ENCODE results near the gene LRRC71.
A peak's percentile ranks its signal among the peaks of the same experiment; 100 is the strongest.
"Not testable (repeated sequence)": the region's sequence is repeated elsewhere in the genome, so short reads cannot be mapped to it uniquely, and the experiment has no call there.

LRRC71 gene

DNA sequence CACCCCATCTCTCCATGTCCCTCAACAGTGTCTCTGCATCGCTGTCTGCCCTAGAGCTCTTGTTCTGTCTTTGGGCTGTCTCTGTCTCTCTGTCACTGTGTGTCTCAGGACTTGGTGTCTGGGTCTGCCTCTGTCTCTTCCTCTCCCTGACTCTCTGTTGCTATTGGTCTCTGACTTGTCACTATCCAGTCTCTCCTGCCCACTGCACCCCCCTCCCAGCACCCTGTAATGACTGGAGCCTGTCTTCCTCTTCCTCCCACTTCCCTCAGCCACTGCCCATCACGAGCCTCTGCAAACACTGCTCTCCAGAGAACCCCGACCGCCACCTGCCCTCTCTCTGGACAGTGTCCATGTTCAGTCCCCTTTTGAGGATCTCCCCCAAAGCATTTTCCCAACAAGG lies 14.8 kb upstream of the LRRC71 start:
- DNase-seq (ENCODE audit: low spot score), result no peak

DNA sequence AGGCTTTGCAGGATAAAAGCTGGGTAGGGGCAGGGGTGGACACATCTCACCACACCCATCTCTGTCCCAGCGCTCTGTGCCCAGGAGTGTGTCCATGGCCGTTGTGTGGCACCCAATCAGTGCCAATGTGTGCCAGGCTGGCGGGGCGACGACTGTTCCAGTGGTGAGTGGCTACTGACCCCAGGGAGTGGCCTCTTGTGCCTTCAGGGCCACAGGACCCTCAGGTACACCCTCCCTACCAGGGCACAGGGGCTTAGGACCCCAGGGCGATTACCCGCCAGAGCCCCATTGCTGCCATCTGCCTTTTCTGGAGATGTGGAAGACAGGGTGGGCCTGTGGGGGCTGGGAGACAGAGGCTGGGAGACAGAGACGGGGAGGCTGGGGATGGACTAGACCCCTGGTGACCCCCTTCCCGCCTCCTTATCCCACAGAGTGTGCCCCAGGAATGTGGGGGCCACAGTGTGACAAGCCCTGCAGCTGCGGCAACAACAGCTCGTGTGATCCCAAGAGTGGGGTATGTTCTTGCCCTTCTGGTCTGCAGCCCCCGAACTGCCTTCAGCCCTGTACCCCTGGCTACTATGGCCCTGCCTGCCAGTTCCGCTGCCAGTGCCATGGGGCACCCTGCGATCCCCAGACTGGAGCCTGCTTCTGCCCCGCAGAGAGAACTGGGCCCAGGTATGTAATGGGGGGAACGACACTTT lies 14.1 kb upstream of the LRRC71 start:
- no peak for DNase-seq (ENCODE audit: low spot score)

DNA sequence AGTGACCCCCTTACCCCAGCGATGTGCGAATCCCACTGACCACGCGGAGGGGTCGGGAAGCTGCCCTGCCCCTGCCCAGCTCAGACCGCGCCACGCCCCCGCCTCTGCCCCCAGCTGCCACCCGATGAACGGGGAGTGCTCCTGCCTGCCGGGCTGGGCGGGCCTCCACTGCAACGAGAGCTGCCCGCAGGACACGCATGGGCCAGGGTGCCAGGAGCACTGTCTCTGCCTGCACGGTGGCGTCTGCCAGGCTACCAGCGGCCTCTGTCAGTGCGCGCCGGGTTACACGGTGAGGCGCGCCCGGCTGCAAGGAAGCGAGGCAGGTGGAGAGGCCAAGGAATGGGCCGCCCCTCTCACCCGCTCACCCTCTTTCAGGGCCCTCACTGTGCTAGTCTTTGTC lies 11.9 kb upstream of the LRRC71 start:
- DNase-seq (ENCODE audit: low spot score), result no peak

DNA sequence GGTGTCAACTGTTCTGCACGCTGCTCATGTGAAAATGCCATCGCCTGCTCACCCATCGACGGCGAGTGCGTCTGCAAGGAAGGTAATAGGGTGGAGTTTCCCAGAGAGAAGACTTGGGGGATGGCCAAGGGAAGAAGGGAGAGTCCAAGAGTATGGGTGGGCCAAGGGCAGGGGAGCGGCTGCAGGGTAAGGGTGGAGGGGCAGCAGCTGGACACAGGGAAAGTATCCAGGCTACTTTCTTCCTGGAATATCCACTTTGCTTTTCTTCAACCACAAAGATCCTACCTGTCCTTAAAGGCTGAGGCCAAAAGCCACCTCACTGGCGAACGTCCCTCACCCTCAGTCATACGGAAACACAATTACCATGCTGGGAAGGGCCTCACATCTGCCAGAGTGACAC lies 11.5 kb upstream of the LRRC71 start:
- DNase-seq (ENCODE audit: low spot score), result no peak

DNA sequence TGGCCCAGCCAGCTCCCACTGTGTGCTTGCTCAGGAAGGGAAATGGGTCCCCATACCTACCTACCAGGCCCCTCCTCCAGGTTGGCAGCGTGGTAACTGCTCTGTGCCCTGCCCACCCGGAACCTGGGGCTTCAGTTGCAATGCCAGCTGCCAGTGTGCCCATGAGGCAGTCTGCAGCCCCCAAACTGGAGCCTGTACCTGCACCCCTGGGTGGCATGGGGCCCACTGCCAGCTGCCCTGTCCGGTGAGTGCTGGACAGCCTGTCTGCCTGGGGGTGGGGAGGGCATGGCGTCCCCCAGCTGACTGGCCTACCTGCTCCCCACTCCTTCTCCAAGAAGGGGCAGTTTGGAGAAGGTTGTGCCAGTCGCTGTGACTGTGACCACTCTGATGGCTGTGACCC lies 10.8 kb upstream of the LRRC71 start:
- no peak for DNase-seq (ENCODE audit: low spot score)

DNA sequence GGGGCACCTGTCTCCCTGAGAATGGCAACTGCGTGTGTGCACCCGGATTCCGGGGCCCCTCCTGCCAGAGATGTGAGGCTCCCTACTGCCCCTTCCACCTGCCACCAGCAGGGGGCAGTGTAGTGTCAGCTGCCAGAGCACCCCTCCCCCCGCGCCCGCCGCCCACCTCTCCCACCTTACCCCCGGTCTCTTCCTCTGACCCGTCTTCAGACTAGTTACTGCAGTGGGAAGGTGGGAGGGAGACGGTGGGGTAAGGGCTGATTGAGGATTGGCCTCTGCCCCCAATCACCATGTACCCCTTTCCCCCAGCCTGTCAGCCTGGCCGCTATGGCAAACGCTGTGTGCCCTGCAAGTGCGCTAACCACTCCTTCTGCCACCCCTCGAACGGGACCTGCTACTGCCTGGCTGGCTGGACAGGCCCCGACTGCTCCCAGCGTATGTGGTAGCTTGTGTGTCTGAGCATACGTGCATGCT lies 10.1 kb upstream of the LRRC71 start:
- DNase-seq (ENCODE audit: low spot score), result peak; percentile 85

DNA sequence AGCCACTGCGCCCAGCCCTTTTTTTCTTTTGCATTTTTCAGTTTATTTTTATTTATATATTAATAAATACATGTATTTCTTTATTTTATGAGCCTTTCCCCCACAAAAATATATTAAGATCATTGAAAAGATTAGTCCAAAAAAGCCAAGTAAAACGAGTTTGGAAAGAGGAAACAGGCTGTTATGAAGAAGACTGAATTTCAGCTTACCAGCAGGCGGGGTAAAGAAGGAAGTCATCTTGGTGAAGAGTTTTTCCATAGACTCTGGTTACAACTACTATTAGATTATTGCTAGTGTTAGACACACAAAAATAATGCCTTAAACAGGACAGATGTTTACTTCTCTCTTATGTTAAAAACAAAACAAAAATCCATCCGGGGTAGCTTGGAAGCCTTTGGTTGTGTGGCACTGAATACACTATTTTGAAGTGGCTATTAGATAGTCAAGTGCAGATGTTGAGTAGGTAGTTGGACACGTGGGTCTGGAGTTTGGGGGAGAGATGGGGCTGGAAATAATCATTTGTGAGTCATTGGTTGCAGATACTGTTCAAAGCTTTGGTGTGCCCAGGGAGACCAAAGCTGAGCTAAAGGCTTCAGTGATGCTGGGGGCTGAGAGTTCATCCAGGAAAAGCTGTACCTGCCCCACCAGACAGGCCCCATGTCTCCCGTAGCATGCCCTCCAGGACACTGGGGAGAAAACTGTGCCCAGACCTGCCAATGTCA lies 8.7 kb upstream of the LRRC71 start:
- no peak for DNase-seq (ENCODE audit: low spot score)

DNA sequence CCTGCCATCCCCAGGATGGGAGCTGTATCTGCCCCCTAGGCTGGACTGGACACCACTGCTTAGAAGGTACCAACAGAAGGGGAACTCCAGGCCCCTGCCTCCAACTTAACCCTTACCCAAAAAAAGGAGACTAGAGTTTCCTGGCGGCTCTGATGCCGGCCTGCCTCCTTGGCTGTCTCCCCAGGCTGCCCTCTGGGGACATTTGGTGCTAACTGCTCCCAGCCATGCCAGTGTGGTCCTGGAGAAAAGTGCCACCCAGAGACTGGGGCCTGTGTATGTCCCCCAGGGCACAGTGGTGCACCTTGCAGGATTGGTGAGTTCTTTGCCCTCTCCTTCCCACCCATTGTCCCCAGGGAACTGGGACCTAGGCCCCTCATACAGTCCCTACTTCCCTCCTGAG lies 8.1 kb upstream of the LRRC71 start:
- DNase-seq (ENCODE audit: low spot score), result no peak

DNA sequence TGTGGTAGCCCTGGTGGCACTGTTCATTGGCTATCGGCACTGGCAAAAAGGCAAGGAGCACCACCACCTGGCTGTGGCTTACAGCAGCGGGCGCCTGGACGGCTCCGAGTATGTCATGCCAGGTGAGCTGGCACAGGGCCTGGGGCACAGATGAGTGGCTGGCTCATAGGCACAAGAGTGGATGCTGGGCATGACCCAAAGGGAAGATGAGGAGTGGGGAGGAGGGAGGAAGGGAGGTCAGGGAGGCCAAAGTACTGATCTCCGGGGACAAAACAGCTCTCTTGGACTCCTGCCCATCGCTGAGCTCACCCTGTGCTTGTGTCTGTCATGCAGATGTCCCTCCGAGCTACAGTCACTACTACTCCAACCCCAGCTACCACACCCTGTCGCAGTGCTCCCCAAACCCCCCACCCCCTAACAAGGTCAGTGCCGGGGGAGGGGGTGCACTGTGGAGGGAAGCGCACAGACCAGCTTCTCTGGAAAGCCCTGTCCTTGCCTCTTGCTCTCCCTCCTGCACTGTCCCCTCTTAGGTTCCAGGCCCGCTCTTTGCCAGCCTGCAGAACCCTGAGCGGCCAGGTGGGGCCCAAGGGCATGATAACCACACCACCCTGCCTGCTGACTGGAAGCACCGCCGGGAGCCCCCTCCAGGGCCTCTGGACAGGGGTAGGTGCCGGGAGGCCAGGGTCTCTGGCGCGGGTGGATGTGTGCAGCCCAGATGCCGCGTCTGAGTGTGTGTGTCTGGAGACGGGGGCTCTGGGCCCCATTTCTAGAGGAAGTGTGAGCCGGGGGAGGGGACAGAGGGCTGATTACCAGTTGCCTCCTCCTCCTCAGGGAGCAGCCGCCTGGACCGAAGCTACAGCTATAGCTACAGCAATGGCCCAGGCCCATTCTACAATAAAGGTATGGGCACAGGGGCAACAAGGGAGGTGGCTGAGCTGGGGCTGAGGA lies 7.3 kb upstream of the LRRC71 start:
- DNase-seq (ENCODE audit: low spot score), result no peak

DNA sequence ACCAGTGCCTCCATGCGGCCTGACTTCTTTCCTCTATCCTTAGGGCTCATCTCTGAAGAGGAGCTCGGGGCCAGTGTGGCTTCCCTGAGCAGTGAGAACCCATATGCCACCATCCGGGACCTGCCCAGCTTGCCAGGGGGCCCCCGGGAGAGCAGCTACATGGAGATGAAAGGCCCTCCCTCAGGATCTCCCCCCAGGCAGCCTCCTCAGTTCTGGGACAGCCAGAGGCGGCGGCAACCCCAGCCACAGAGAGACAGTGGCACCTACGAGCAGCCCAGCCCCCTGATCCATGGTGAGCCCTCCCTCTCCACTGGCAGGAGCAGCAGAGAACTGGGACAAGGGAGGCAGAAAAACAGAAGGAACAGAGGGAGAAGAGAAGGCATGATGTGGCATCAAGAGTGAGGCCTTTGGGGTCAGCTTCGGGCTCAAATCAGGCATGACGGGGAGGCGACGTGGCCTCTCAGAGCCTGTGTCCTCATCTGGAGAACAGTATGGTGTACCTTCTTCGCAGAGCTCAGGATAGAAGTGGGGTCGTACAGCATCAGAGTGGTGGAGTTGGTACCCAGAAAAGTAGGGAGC lies 6.5 kb upstream of the LRRC71 start:
- no peak for DNase-seq (ENCODE audit: low spot score)

DNA sequence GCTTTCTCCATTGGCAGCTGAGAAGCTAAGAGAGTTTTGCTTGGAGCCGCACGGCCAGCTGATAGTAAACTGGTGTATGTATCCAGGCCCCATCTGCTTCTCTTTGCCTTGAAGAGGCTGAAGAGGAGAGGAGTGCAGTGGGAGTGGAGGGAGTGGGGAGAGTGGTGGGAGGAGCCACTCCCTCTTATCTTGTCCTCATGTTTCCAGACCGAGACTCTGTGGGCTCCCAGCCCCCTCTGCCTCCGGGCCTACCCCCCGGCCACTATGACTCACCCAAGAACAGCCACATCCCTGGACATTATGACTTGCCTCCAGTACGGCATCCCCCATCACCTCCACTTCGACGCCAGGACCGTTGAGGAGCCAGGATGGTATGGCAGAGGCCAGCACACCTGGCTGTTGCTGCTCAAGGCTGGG lies 6.0 kb upstream of the LRRC71 start:
- DNase-seq (ENCODE audit: low spot score), result no peak

DNA sequence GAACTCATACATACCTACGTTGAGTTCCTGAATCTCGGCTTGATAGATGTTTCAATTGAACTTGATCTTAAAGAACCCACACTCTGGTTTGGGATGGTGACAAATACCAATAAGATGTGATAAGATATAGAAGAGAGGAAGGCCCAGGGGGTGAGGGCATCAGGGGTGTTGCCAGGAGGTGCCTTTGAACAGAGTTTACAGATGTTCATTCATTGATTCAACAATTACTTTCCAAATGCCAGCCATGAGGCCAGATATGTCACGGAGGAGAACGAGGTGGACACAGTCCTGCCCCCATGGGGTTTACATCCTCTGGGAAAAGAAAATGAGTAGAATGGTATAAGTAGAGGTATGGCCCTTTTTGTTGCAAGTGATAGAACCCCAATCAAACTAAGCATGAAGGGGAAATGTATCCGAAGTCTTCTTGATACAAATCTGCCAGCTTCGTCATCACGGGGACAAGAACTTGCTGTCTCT lies 659 bp downstream of the LRRC71 start:
- DNase-seq (ENCODE audit: low spot score), result no peak

DNA sequence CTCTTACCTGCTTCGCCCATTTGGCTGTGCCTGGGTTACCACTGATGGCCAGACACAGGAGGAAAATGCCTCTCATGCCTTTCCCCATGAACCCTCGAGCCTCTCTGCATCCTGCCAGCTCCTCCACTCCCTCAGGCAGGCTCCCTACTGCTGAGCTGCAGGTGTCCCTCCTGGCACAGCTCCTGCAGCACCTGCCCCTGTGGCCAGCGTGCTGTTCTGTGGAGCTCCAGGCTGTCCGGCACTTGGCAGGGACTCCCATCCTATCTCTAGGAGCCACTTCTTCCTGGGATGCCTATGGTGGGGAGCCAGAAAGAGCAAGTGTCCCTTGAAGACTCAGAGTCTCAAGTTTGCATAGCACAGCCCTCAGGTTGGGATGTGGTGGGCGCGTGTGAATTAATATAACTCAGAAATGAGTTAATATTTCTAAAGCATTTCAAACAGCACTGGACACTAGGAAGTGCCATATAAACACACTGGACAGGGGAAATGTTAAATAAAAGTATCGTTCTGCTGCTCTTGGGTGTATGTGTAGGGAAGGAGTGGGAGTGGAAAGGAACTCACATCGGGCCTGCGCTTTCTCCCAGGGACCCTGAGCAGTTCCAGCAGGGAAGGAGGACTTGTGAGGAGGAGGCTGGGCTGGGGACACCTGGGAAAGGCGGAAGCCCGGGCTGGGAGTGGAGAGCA lies 2.7 kb downstream of the LRRC71 start:
- no peak for DNase-seq (ENCODE audit: low spot score)

DNA sequence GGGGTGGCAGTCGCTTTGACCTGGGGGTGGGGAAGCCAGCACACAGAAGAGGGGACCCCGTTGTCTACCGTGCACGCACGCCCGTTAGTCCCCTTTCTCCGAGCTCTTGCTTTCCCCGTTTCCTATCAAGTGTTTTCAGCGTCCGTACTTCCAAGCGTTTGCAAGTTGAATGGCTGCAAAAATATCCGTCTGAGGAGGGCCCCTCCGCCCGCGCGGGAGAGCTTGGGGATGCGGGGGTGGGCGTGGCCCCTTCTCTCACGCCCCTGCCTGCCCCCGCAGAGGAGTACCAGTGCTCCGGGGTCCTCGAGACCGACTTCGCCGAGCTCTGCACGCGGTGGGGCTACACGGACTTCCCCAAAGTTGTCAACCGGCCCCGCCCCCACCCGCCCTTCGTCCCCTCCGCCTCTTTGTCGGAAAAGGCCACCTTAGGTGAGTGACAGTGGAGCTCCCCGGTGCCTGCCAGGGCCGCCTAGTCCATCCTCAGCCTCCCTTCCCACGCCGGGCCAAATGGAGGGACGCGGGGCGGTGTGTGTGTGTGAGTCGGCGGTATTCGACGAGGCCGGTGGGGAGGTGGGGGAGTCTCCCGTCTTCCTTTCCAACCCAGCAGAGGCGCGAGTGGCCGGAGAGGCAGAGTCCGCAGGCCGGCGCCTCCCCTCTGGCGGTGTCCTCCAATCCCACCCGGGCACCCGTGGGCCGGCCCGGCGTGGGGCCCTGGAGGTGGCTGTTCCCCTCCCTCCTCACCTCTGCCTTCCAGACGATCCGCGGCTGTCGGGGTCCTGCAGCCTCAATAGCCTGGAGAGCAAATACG lies 3.4 kb downstream of the LRRC71 start:
- no peak for DNase-seq (ENCODE audit: low spot score)

DNA sequence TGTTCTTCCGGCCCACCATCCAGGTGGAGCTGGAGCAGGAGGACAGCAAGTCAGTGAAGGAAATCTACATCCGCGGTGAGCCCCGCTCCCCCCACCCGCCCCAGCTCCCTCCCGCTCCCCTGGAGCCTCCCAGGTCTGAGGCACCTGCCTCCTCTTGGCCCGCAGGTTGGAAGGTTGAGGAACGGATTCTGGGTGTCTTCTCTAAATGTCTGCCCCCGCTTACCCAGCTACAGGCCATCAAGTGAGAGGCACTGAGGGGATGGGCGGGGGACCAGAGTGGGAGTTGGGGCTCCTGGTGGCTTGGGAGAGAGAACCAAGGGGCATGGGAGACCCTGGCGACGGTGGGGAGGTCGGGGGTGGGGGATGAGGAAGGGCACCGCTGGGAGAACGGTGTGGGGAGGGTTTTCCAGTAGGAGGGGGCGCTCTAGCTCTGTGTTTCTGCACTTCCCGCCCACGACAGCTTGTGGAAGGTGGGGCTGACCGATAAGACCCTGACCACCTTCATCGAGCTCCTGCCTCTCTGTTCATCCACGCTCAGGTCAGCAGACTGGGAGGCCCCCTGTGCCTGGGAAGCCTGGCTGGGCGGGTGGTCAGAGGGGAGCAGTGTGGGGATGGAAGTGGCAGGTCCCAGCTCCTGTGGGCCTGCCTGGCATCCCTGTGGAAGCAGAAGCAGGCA lies 4.2 kb downstream of the LRRC71 start:
- DNase-seq (ENCODE audit: low spot score), result no peak

DNA sequence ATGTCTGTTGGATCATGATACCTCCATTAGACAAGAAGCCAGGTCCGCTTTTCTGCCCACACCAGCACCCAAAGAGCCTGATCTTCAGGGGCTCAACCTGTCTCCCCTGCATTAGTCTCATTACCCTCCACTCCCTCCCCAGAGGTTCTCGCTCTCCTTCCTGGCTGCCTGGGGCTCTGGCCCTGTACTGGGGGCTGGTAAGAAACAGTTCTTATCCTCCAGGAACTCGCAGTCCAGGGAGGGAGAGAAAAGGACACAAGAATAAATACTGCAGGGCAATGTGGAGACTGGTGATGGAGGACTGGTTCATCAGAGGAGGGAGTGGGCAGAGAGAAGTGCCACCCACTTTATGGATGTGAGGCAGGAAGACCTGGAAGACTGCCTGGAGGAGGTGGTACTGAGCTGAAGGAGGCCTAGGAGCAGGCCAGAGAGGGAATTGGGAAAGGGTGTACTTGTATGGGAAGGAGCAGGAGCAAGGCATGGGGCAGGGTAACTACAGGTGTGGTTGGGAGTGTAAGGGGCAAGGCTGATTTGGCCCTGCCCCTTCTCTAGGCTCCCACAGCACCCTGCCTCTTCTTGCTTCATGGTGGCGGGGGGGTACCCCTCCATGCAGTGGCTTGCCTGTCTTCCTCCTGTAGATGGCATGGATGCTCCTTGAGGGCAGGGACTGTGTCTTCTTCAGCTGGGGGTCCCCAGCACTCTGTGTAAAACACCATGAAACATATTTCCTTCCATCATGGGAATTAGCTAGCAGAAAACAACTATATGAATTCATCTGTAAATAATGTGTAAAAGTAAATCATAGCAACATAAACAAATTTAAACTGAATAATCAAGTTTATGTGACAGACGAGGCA lies 5.0 kb downstream of the LRRC71 start:
- DNase-seq (ENCODE audit: low spot score), result no peak

DNA sequence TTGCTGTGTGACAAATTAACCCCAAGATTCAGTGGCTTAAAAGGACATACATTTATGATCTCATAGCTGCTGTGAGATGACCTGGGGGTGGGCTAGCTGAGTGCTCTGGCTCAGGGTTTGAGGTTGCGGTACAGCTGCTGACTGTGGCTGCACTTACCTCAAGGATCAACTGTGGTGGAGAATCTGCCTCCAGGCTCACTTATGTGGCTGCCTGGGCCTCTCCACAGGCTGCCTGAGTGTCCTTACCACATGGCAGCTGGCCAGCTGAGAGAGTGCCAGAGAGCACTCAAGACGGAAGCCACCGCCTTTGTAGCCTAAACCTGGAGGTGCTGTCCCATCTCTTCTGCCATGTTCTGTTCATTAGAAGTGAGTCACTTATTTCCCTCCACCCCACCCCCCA lies 5.7 kb downstream of the LRRC71 start:
- no peak for DNase-seq (ENCODE audit: low spot score)

DNA sequence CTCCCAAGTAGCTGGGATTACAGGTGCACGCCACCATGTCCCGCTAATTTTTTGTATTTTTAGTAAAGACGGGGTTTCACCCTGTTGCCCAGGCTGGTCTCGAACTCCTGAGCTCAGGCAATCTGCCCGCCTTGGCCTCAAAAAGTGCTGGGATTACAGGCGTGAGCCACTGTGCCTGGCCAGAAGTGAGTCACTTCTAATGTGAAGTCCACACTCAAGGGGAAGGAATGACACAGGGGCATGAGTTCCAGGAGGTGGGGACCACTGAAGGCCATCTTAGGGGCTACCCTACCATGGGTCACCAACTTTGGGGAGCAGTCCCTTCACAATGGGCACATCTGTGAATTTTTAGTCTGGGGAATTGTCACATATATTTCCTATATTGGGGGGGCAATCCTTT lies 6.3 kb downstream of the LRRC71 start:
- DNase-seq (ENCODE audit: low spot score), result not testable (repeated sequence)

All from HuH-7 (cell line).